DND-41 (cell line): ENCODE data around the gene PTPRO.

Experiments
- CTCF ChIP-seq: IDR thresholded peaks from 2 replicates; pipeline ENCODE4 v1.5.1; 2012; ENCODE audit warnings: borderline replicate concordance, low read length, moderate library complexity, mild to moderate bottlenecking; ENCODE audit not compliant: poor library complexity, severe bottlenecking; ENCODE audit errors: extremely low read depth
- EZH2 ChIP-seq: IDR thresholded peaks from 3 replicates; pipeline ENCODE4 v1.6.1; 2012; ENCODE audit warnings: borderline replicate concordance, low read depth, mild to moderate bottlenecking, moderate library complexity, low read length, inconsistent platforms; ENCODE audit not compliant: severe bottlenecking

- TF ChIP-seq EZH2 (no peak), CTCF (no peak)
These were observed 239.1 kb downstream of the PTPRO start for GRCh38 chr12:15561396-15561795.
